GM12865 (cell line): Measurements from ENCODE around the gene FYCO1.

Source experiments
- DNase-seq: peaks from one replicate; pipeline ENCODE4 v3.0.0; 2010; ENCODE audit warnings: low read depth
- H3K4me3 ChIP-seq: 2 replicates; pipeline ENCODE4 v1.5.1; 2011; ENCODE audit warnings: mild to moderate bottlenecking, low read depth, low read length, control low read depth
- CTCF ChIP-seq: IDR thresholded peaks from 2 replicates; pipeline ENCODE4 v1.5.1; 2011; ENCODE audit warnings: low read length, control low read depth, low read depth, inconsistent platforms; ENCODE audit not compliant: insufficient read depth; ENCODE audit errors: missing control alignments

Gene FYCO1

GRCh38 chr3:45944830-45945620 lies 50.6 kb downstream of the FYCO1 start:
- H3K4me3 ChIP-seq, result no peak overlapping the region
- no peak for TF ChIP-seq CTCF
- DNase-seq, result no peak

- no peak within 1 kb of the TSS for H3K4me3 ChIP-seq
- DNase-seq, result no peak
- TF ChIP-seq CTCF, result no peak
Measured at GRCh38 chr3:45943207-45943846, 52.3 kb downstream of the FYCO1 start, which contains the start of gene CXCR6. Gene CXCR6, plus strand, starts transcription at chr3:45943464. Its CDS starts 3,018 bp downstream, at chr3:45946482.

DNA sequence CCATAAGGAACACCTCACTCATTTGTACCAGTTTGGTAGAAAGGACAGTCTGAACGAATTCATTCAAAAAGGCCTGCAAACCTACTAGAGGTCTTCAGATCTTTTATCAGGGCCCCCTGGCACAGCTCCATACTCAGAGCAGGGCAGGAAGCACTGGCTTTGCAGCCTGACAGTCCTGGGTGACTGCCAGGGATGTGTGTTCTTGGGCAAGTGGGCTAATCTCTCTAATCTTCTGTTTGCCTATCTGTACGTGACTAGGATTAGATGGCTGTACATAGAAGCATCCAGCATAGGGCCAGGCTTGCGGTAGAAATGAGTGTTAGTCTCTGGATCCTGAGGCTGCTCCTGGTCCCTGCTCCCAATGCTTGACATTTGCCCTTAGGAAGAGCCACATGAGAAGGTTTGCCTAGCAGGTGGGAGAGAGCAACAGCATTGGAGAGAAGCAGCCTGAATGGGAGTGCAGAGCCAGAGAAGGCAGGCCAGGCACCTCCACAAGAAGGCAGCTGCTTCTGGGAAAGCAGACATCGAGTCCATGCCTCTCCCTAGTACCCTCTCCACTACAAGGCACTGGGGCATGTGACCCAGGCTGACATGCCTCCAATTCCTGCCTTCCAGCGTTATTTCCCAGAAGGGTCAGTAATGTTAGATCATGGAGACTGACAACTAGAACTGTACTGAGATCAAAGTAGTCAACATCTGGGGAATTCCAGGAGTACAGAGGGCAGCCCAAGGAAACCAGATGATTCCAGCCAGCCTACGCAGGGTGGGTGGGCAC lies 53.4 kb downstream of the FYCO1 start:
- no peak overlapping the region for H3K4me3 ChIP-seq
- TF ChIP-seq CTCF, result no peak
- no peak for DNase-seq

GRCh38 chr3:45940781-45941365 lies 54.8 kb downstream of the FYCO1 start:
- H3K4me3 ChIP-seq, result no peak overlapping the region
- no peak for DNase-seq
- no peak for TF ChIP-seq CTCF

GRCh38 chr3:45940004-45940780 lies 55.4 kb downstream of the FYCO1 start:
- no peak overlapping the region for H3K4me3 ChIP-seq
- no peak for TF ChIP-seq CTCF
- DNase-seq, result no peak

DNA sequence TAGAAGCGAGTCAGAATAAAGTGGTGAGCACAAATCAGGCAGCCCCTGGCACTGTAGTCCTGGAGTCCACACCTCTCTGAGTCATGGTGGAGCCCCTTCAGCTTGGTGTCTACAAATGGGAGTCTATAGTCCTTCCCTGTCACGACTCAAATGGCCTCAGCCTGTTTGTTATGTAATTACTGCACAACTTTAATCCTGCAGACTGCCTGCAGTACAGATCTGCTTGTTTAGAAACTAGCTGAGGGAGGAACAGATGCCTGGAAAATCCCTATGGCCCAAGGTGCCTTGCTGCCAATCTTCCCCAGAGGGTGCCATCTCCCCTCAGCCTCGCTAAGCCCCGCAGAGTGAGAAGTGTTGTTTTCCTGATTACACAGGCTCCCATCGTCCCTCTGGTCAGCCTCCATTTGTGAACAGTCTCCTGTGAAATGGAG lies 56.3 kb downstream of the FYCO1 start:
- TF ChIP-seq CTCF, result no peak
- DNase-seq, result peak; percentile 18

More for the DNA sequence above, 56.3 kb downstream of the FYCO1 start:
- H3K4me3 ChIP-seq, result no peak overlapping the region
